HUDEP-2 (cell line): ENCODE results near the gene EEF1E1.
A peak's percentile ranks its signal among the peaks of the same experiment; 100 is the strongest.

ENCODE experiments used
- DNase-seq, 76 experiments: peaks; one replicate each; lab custom pipeline; 2025; ENCODE audit not compliant: unreplicated experiment in 76 of 76; lab: John Stamatoyannopoulos, UW

Gene EEF1E1

GRCh38 chr6:8088886-8089285, 13.5 kb downstream of the EEF1E1 start:
- no peak for DNase-seq

- no peak for DNase-seq
These were observed 14.2 kb downstream of the EEF1E1 start for GRCh38 chr6:8087870-8088754.

- no peak for DNase-seq
These were observed 15.5 kb downstream of the EEF1E1 start for GRCh38 chr6:8086755-8087306.

- peak in 12 of 76 experiments; percentile 11 to 56 (median 22) for DNase-seq
These were observed 17.3 kb downstream of the EEF1E1 start for GRCh38 chr6:8085053-8085511.

- no peak for DNase-seq
These were observed 17.8 kb downstream of the EEF1E1 start for GRCh38 chr6:8084586-8084985.

GRCh38 chr6:8082954-8083858, 19.1 kb downstream of the EEF1E1 start:
- DNase-seq, result peak in 2 of 76 experiments; percentile 13 to 19

- DNase-seq, result no peak
These were observed 19.8 kb downstream of the EEF1E1 start for GRCh38 chr6:8082572-8082953.

GRCh38 chr6:8080362-8081151, 21.8 kb downstream of the EEF1E1 start:
- peak in 3 of 76 experiments; percentile 14 to 39 (median 27) for DNase-seq

- DNase-seq, result no peak
These were observed 23.2 kb downstream of the EEF1E1 start for GRCh38 chr6:8079126-8079525.

GRCh38 chr6:8077991-8078390, 24.4 kb downstream of the EEF1E1 start:
- DNase-seq, result no peak

- no peak for DNase-seq
These were observed 26.6 kb downstream of the EEF1E1 start for GRCh38 chr6:8075704-8076103.

- no peak for DNase-seq
These were observed 27.2 kb downstream of the EEF1E1 start for GRCh38 chr6:8075185-8075584.

- no peak for DNase-seq
These were observed 28.1 kb downstream of the EEF1E1 start for GRCh38 chr6:8074213-8074612.

- DNase-seq, result no peak
These were observed 28.6 kb downstream of the EEF1E1 start for GRCh38 chr6:8073758-8074157.

GRCh38 chr6:8070718-8071117, 31.6 kb downstream of the EEF1E1 start:
- no peak for DNase-seq

- DNase-seq, result no peak
These were observed 32.6 kb downstream of the EEF1E1 start for GRCh38 chr6:8069631-8070284.

GRCh38 chr6:8069151-8069550, 33.2 kb downstream of the EEF1E1 start:
- DNase-seq, result no peak

- DNase-seq, result peak in 2 of 76 experiments; percentile 2 to 33
These were observed 36.2 kb downstream of the EEF1E1 start for GRCh38 chr6:8066108-8066507.

- no peak for DNase-seq
These were observed 36.8 kb downstream of the EEF1E1 start for GRCh38 chr6:8065519-8065911.
